GM12891 (cell line): ENCODE measurements around the gene LSM7.

Experiments used
- POLR2A ChIP-seq: IDR thresholded peaks from 2 replicates; pipeline ENCODE4 v1.6.1; 2011; ENCODE audit warnings: low read depth, low read length, control low read depth
- POLR2AphosphoS5 ChIP-seq: IDR thresholded peaks from 2 replicates; pipeline ENCODE4 v1.6.1; 2011; ENCODE audit warnings: low read depth, low read length, control low read depth
- TAF1 ChIP-seq: IDR thresholded peaks from 2 replicates; pipeline ENCODE4 v1.6.1; 2011; ENCODE audit warnings: low read depth, low read length, control low read depth

- TF ChIP-seq POLR2A, result no peak
- no peak for TF ChIP-seq POLR2AphosphoS5
- no peak for TF ChIP-seq TAF1
Observed at GRCh38 chr19:2317300-2317699, 11.1 kb downstream of the LSM7 start.
